ENCODE data around the gene PLAAT1. TPM values are rescaled to one million over a fixed set of nuclear protein-coding genes. Genes with fewer than 3 reads are reported as not detected.

PLAAT1 gene
- total RNA-seq, 1 donor from 2014 or later = 21.2 TPM

DNA sequence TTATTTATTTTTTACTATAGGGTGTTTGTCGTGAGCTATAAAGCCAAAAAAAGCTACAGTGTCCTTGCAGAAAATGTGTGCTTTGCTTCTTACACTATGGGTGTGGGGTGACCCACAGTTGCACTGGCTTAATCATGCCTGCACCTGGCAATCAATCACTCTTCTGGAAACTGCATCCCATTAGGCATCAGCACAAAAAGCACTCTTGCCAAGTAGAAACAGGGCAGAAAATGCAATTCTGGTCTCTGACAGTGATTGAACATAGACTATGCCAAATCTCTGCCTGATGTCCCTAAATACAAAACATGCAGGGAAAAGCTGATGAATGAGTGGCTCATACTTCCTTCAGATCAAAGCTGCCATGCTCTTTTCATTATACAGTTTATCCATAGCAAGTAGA lies 30.4 kb upstream of the PLAAT1 start:
- H3K4me3 Mint-ChIP-seq (ENCODE audit: unreplicated experiment) = no peak overlapping the region
- no peaks in the 10 kb centered on the region for H3K36me3 Mint-ChIP-seq (ENCODE audit: unreplicated experiment)
- TF ChIP-seq, protein P1, sequence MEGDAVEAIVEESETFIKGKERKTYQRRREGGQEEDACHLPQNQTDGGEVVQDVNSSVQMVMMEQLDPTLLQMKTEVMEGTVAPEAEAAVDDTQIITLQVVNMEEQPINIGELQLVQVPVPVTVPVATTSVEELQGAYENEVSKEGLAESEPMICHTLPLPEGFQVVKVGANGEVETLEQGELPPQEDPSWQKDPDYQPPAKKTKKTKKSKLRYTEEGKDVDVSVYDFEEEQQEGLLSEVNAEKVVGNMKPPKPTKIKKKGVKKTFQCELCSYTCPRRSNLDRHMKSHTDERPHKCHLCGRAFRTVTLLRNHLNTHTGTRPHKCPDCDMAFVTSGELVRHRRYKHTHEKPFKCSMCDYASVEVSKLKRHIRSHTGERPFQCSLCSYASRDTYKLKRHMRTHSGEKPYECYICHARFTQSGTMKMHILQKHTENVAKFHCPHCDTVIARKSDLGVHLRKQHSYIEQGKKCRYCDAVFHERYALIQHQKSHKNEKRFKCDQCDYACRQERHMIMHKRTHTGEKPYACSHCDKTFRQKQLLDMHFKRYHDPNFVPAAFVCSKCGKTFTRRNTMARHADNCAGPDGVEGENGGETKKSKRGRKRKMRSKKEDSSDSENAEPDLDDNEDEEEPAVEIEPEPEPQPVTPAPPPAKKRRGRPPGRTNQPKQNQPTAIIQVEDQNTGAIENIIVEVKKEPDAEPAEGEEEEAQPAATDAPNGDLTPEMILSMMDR (IDR thresholded peaks at IDR 0.05; ENCODE audit: partially characterized antibody, unreplicated experiment) = no peak
- H3K4me1 Mint-ChIP-seq (ENCODE audit: low read depth, unreplicated experiment) = peaks cover 10% of the 10 kb centered on the region
- no peaks in the 10 kb centered on the region for H3K9me3 Mint-ChIP-seq (ENCODE audit: unreplicated experiment)
- DNase-seq = no peak
- H3K27ac Mint-ChIP-seq (ENCODE audit: unreplicated experiment) = no peak overlapping the region
- H3K27me3 Mint-ChIP-seq (ENCODE audit: unreplicated experiment) = no peaks in the 10 kb centered on the region

DNA sequence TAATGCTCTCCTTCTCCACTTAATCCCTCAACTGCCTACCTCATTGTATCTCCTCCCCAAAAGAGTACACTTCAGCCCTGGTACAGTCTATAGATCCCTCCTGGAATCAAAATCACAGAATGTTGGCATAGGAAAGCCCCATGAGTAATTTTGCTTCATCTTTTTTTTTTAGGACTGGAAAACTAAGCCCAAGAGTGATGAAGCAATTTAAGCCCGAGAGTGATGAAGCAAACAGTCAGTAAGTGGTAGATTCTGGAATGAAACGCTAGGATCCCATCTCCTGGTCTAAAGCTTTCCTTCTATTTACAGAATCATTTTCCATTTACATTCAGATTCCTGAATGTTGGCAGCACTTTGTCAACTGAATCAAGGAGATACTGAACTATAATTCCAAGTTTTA lies 29.8 kb upstream of the PLAAT1 start:
- TF ChIP-seq, protein P1 (IDR thresholded peaks at IDR 0.05; ENCODE audit: partially characterized antibody, unreplicated experiment) = no peak
- H3K4me3 Mint-ChIP-seq (ENCODE audit: unreplicated experiment) = no peak overlapping the region
- H3K27me3 Mint-ChIP-seq (ENCODE audit: unreplicated experiment) = no peaks in the 10 kb centered on the region
- H3K4me1 Mint-ChIP-seq (ENCODE audit: low read depth, unreplicated experiment) = peaks cover 10% of the 10 kb centered on the region
- H3K9me3 Mint-ChIP-seq (ENCODE audit: unreplicated experiment) = no peaks in the 10 kb centered on the region
- no peak overlapping the region for H3K27ac Mint-ChIP-seq (ENCODE audit: unreplicated experiment)
- DNase-seq = no peak
- no peaks in the 10 kb centered on the region for H3K36me3 Mint-ChIP-seq (ENCODE audit: unreplicated experiment)

DNA sequence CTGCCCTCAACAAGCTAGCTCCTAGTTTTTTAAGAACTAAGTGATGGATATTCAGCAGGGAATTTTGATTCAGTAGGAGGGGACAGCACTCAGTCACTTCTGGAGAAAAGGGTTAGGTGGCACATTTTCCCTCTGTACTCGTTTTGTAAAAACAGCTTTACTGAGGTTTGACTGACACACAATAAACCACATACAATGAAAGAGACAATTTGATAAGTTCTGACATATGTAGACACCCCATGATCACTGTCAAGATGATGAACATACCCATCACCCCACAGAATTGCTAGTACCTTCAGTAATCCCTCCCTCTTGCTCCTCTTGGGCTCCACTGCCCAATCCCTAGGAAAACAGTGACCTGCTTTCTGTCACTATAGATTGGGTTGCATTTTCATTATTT lies 29.0 kb upstream of the PLAAT1 start:
- H3K36me3 Mint-ChIP-seq (ENCODE audit: unreplicated experiment) = no peaks in the 10 kb centered on the region
- no peak for DNase-seq
- H3K4me3 Mint-ChIP-seq (ENCODE audit: unreplicated experiment) = no peak overlapping the region
- no peaks in the 10 kb centered on the region for H3K9me3 Mint-ChIP-seq (ENCODE audit: unreplicated experiment)
- TF ChIP-seq, protein P1 (IDR thresholded peaks at IDR 0.05; ENCODE audit: partially characterized antibody, unreplicated experiment) = no peak
- H3K27ac Mint-ChIP-seq (ENCODE audit: unreplicated experiment) = no peak overlapping the region
- H3K4me1 Mint-ChIP-seq (ENCODE audit: low read depth, unreplicated experiment) = peaks cover 9% of the 10 kb centered on the region
- no peaks in the 10 kb centered on the region for H3K27me3 Mint-ChIP-seq (ENCODE audit: unreplicated experiment)

DNA sequence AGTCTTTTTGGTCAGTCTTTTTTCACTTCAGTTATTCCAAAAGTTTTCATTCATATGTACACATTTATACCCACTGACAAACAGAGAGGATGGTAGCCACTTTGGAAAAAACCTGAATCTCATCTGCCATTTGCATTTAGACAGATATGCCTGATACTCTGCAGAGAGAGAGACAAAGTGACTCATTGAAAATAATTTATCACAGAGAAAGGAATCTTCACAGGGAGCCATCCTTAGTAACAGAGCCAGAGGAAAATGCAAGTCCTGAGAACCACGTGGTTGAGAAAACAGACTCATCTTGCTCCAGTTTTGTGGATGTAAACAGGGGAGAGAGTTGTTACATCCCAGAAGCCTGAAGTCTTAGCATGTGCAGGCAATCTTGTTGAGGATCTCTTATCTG lies 28.2 kb upstream of the PLAAT1 start:
- Mint-ChIP-seq H3K36me3 (ENCODE audit: unreplicated experiment) (no peaks in the 10 kb centered on the region), H3K27ac (ENCODE audit: unreplicated experiment) (no peak overlapping the region), H3K4me3 (ENCODE audit: unreplicated experiment) (no peak overlapping the region), H3K4me1 (ENCODE audit: low read depth, unreplicated experiment) (peaks cover under 1% of the 10 kb centered on the region), H3K27me3 (ENCODE audit: unreplicated experiment) (no peaks in the 10 kb centered on the region), H3K9me3 (ENCODE audit: unreplicated experiment) (no peaks in the 10 kb centered on the region)
- TF ChIP-seq, protein P1 (IDR thresholded peaks at IDR 0.05; ENCODE audit: partially characterized antibody, unreplicated experiment) = no peak
- DNase-seq = no peak

DNA sequence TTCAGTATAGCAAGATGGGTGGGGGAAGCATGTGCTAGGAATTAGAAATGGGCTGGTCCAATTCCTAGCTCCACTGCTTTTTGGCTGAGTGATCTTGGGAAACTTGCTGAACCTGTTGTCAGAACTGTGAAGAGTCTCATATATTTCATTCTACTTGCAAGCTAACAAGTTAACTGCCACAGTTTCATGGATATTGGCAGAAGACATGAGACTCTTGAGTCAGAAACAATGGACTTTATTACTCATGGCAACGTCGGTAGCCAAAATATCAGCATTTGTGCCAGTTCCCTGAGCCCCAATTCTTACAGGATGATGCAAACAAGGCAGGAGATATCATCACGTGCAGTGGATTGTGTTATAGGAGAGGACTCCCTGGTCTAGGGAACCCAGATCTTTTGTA lies 26.6 kb upstream of the PLAAT1 start:
- Mint-ChIP-seq H3K36me3 (ENCODE audit: unreplicated experiment) (no peaks in the 10 kb centered on the region), H3K27me3 (ENCODE audit: unreplicated experiment) (no peaks in the 10 kb centered on the region), H3K27ac (ENCODE audit: unreplicated experiment) (no peak overlapping the region), H3K9me3 (ENCODE audit: unreplicated experiment) (no peaks in the 10 kb centered on the region), H3K4me3 (ENCODE audit: unreplicated experiment) (no peak overlapping the region), H3K4me1 (ENCODE audit: low read depth, unreplicated experiment) (no peaks in the 10 kb centered on the region)
- DNase-seq = no peak
- TF ChIP-seq, protein P1 (IDR thresholded peaks at IDR 0.05; ENCODE audit: partially characterized antibody, unreplicated experiment) = no peak
